HUES6 (cell line): ENCODE results near the gene ST3GAL2.
"Not testable (repeated sequence)": the region's sequence is repeated elsewhere in the genome, so short reads cannot be mapped to it uniquely, and the experiment has no call there.

Experiments
- H3K27ac ChIP-seq: 2 replicates; pipeline ENCODE4 v1.7.0; 2013; ENCODE audit warnings: low read depth, mild to moderate bottlenecking, low read length, inconsistent platforms
- H3K27me3 ChIP-seq: 2 replicates; pipeline ENCODE4 v1.6.1; 2013; ENCODE audit warnings: low read length; ENCODE audit not compliant: control insufficient read depth, insufficient read depth
- H3K36me3 ChIP-seq: 2 replicates; pipeline ENCODE4 v1.6.1; 2013; ENCODE audit warnings: low read length; ENCODE audit not compliant: control insufficient read depth, insufficient read depth
- H3K4me1 ChIP-seq: 2 replicates; pipeline ENCODE4 v1.6.1; 2013; ENCODE audit warnings: low read length; ENCODE audit not compliant: control insufficient read depth, insufficient read depth
- H3K4me3 ChIP-seq: 2 replicates; pipeline ENCODE4 v1.5.1; 2013; ENCODE audit warnings: low read depth, low read length
- H3K9ac ChIP-seq: one replicate; pipeline ENCODE4 v1.6.1; 2013; ENCODE audit warnings: mild to moderate bottlenecking, low read length
- H3K9me3 ChIP-seq: 2 replicates; pipeline ENCODE4 v1.6.1; 2013; ENCODE audit warnings: low read depth, low read length; ENCODE audit not compliant: control insufficient read depth, insufficient read depth

ST3GAL2 gene

GRCh38 chr16:70407811-70408274 lies 31.1 kb downstream of the ST3GAL2 start:
- Histone ChIP-seq H3K36me3 (peaks cover 8% of the 10 kb centered on the region), H3K27me3 (no peaks in the 10 kb centered on the region), H3K4me3 (no peak overlapping the region), H3K9me3 (no peaks in the 10 kb centered on the region), H3K4me1 (peaks cover 17% of the 10 kb centered on the region), H3K9ac (no peak overlapping the region), H3K27ac (no peak overlapping the region)

- not testable (repeated sequence) for H3K27ac ChIP-seq, H3K9ac ChIP-seq, H3K36me3 ChIP-seq
Measured at GRCh38 chr16:70406104-70406503, 32.8 kb downstream of the ST3GAL2 start.

GRCh38 chr16:70402916-70403659 lies 35.8 kb downstream of the ST3GAL2 start:
- Histone ChIP-seq H3K9ac (no peak overlapping the region), H3K4me3 (no peak overlapping the region), H3K36me3 (peaks cover 30% of the 10 kb centered on the region), H3K9me3 (no peaks in the 10 kb centered on the region), H3K27ac (no peak overlapping the region), H3K27me3 (no peaks in the 10 kb centered on the region), H3K4me1 (peaks cover 16% of the 10 kb centered on the region)

More at GRCh38 chr16:70406104-70406503, 32.8 kb downstream of the ST3GAL2 start:
- H3K27me3 ChIP-seq, H3K9me3 ChIP-seq, H3K4me3 ChIP-seq: not testable (repeated sequence)
- H3K4me1 ChIP-seq = peaks cover 22% of the 10 kb centered on the region

GRCh38 chr16:70399951-70400350 lies 38.9 kb downstream of the ST3GAL2 start:
- Histone ChIP-seq H3K9me3 (no peaks in the 10 kb centered on the region), H3K4me1 (peaks cover 8% of the 10 kb centered on the region; the same call in 1 of the 2 replicates), H3K36me3 (peaks cover 36% of the 10 kb centered on the region), H3K27me3 (no peaks in the 10 kb centered on the region), H3K27ac (no peak overlapping the region), H3K9ac (no peak overlapping the region), H3K4me3 (no peak overlapping the region)

GRCh38 chr16:70399381-70399780 lies 39.5 kb downstream of the ST3GAL2 start:
- Histone ChIP-seq H3K4me3 (no peak overlapping the region), H3K9ac (no peak overlapping the region), H3K36me3 (peaks cover 42% of the 10 kb centered on the region), H3K27me3 (no peaks in the 10 kb centered on the region), H3K9me3 (no peaks in the 10 kb centered on the region), H3K4me1 (peaks cover 8% of the 10 kb centered on the region; the same call in 1 of the 2 replicates), H3K27ac (no peak overlapping the region)

- Histone ChIP-seq H3K36me3 (peaks cover 53% of the 10 kb centered on the region), H3K9ac (no peak overlapping the region), H3K27me3 (no peaks in the 10 kb centered on the region), H3K4me1 (peaks cover 8% of the 10 kb centered on the region; the same call in 1 of the 2 replicates), H3K27ac (no peak overlapping the region), H3K9me3 (no peaks in the 10 kb centered on the region), H3K4me3 (no peak overlapping the region)
Measured at GRCh38 chr16:70398177-70398743, 40.6 kb downstream of the ST3GAL2 start.

GRCh38 chr16:70396246-70396904 lies 42.5 kb downstream of the ST3GAL2 start:
- Histone ChIP-seq H3K4me3 (no peak overlapping the region), H3K4me1 (peaks cover 6% of the 10 kb centered on the region; the same call in 1 of the 2 replicates), H3K27me3 (no peaks in the 10 kb centered on the region), H3K27ac (no peak overlapping the region), H3K9ac (no peak overlapping the region), H3K9me3 (no peaks in the 10 kb centered on the region), H3K36me3 (peaks cover 67% of the 10 kb centered on the region)

- H3K36me3 ChIP-seq = peaks cover 64% of the 10 kb centered on the region
- no peak overlapping the region for H3K9ac ChIP-seq
Measured at GRCh38 chr16:70395345-70395901, 43.5 kb downstream of the ST3GAL2 start.

GRCh38 chr16:70394853-70395252 lies 44.0 kb downstream of the ST3GAL2 start:
- H3K9me3 ChIP-seq = no peaks in the 10 kb centered on the region
- H3K36me3 ChIP-seq = peaks cover 61% of the 10 kb centered on the region
- no peak overlapping the region for H3K9ac ChIP-seq

More at GRCh38 chr16:70395345-70395901, 43.5 kb downstream of the ST3GAL2 start:
- H3K4me3 ChIP-seq = no peak overlapping the region
- no peak overlapping the region for H3K27ac ChIP-seq
- no peaks in the 10 kb centered on the region; the same call in 1 of the 2 replicates for H3K4me1 ChIP-seq
- H3K9me3 ChIP-seq = no peaks in the 10 kb centered on the region
- H3K27me3 ChIP-seq = no peaks in the 10 kb centered on the region

GRCh38 chr16:70393662-70394061 lies 45.2 kb downstream of the ST3GAL2 start:
- Histone ChIP-seq H3K4me1 (no peaks in the 10 kb centered on the region; the same call in 1 of the 2 replicates), H3K4me3 (no peak overlapping the region), H3K27me3 (no peaks in the 10 kb centered on the region), H3K27ac (no peak overlapping the region), H3K9ac (no peak overlapping the region), H3K9me3 (no peaks in the 10 kb centered on the region), H3K36me3 (peaks cover 51% of the 10 kb centered on the region)

More at GRCh38 chr16:70394853-70395252, 44.0 kb downstream of the ST3GAL2 start:
- H3K4me1 ChIP-seq = no peaks in the 10 kb centered on the region; the same call in 1 of the 2 replicates
- no peak overlapping the region for H3K4me3 ChIP-seq
- H3K27ac ChIP-seq = no peak overlapping the region
- H3K27me3 ChIP-seq = no peaks in the 10 kb centered on the region
